AG09309 (cell line): Measurements from ENCODE around the gene AAMP.

Experiments
- DNase-seq: peaks from one replicate; pipeline ENCODE4 v3.0.0-alpha.2; 2010; ENCODE audit warnings: low read depth
- H3K4me3 ChIP-seq: 2 replicates; pipeline ENCODE4 v1.5.1; 2011; ENCODE audit warnings: mild to moderate bottlenecking, low read depth, low read length, moderate library complexity; ENCODE audit not compliant: control insufficient read depth
- CTCF ChIP-seq: IDR thresholded peaks from 2 replicates; pipeline ENCODE4 v1.5.1; 2011; ENCODE audit warnings: mild to moderate bottlenecking, low read depth, low read length, inconsistent platforms; ENCODE audit not compliant: insufficient read depth, control insufficient read depth; ENCODE audit errors: missing control alignments

Gene AAMP

GRCh38 chr2:218224186-218224585, 45.8 kb downstream of the AAMP start:
- DNase-seq, result no peak
- H3K4me3 ChIP-seq, result no peak overlapping the region
- no peak for TF ChIP-seq CTCF

- TF ChIP-seq CTCF, result no peak
- no peak overlapping the region for H3K4me3 ChIP-seq
- DNase-seq, result no peak
These were observed 46.9 kb downstream of the AAMP start for GRCh38 chr2:218223046-218223445.

GRCh38 chr2:218221000-218221399, 48.9 kb downstream of the AAMP start:
- no peak for TF ChIP-seq CTCF
- H3K4me3 ChIP-seq, result no peak overlapping the region
- DNase-seq, result no peak

GRCh38 chr2:218219934-218220333, 50.0 kb downstream of the AAMP start:
- no peak for TF ChIP-seq CTCF

GRCh38 chr2:218218268-218219185, 51.4 kb downstream of the AAMP start:
- no peak for TF ChIP-seq CTCF
- DNase-seq, result no peak
- peak overlapping the region; percentile 72 for H3K4me3 ChIP-seq

More at GRCh38 chr2:218219934-218220333, 50.0 kb downstream of the AAMP start:
- no peak for DNase-seq
- H3K4me3 ChIP-seq, result no peak overlapping the region

- DNase-seq, result no peak
These were observed 52.3 kb downstream of the AAMP start for GRCh38 chr2:218217360-218218267.

More at GRCh38 chr2:218217360-218218267, 52.3 kb downstream of the AAMP start:
- H3K4me3 ChIP-seq, result peak overlapping the region; percentile 72
- TF ChIP-seq CTCF, result no peak
